ENCODE results near the gene WSB1.

The WSB1 gene

DNA sequence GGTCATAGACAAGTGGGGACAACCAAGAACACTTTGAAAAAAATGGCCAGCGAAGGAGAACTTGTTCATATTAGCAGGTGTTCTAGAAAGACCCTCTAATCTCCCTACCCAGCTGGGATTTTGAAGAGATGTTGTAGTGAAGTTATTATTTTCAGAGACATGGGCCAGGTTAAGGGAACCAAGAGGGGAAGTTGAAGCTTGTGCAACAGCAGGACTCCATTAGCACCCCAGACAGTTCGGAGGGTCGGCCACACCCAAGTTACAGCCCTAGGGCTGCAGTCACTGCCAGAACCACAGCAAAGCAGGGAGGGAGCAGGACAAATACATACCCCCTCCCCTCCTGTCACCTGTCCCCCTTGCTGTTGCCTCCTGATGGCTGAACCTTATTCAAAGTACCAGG is 42.3 kb downstream of the WSB1 start:
- no peak for DNase-seq (ENCODE audit: low read depth in 2 of 2, low spot score in 1 of 2)

DNA sequence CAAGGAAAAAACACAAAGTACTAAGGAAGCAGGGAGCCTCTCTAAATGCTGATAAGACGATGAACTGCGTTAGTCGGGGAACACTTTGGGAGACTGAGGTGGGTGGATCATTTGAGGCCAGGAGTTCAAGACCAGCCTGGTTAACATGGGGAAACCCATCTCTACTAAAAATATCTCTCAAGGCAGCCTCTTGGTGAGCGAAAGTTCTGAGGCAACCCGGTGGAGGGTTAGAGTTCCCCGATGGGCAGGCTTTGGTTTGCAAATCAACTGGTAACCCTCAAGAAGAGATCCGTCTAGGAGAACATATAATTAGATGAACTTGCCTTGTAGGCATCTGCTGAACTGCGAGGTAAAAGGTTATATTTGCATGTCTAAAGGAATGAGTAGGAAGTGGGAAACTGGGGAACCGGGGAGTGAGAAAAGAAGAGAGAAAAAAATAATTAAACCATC is 44.6 kb downstream of the WSB1 start:
- DNase-seq (ENCODE audit: low read depth in 2 of 2, low spot score in 1 of 2), result no peak

DNA sequence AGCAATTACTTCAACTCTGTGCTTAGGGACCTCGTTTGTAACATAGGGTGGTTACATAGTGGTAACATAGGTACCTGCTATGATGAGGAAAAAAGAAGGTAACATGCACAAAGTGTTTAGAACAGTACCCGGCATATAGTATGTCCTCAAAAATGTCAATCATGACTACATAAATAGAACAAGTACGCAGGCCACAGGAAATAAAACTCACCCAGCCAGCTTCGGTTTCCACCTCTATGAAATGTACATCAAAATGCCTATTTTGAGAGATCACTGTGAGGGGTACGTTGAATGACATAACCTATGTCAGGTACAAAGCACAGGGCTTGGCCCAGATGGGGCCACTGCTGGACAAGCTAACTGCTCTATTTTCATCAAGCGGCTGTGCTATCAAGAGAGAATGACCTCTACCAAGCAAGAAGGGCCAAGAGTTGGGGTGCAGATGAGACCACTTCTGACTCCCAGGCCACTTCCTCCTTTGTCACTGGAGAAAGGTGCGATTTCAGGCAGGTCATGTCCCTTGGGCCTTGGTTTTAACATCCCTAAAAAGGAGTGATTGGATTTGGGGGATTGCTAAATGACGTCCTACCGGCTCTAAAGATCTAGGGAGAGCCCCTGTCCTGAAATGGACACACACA is 45.4 kb downstream of the WSB1 start:
- DNase-seq (ENCODE audit: low read depth in 2 of 2, low spot score in 1 of 2), result no peak

DNA sequence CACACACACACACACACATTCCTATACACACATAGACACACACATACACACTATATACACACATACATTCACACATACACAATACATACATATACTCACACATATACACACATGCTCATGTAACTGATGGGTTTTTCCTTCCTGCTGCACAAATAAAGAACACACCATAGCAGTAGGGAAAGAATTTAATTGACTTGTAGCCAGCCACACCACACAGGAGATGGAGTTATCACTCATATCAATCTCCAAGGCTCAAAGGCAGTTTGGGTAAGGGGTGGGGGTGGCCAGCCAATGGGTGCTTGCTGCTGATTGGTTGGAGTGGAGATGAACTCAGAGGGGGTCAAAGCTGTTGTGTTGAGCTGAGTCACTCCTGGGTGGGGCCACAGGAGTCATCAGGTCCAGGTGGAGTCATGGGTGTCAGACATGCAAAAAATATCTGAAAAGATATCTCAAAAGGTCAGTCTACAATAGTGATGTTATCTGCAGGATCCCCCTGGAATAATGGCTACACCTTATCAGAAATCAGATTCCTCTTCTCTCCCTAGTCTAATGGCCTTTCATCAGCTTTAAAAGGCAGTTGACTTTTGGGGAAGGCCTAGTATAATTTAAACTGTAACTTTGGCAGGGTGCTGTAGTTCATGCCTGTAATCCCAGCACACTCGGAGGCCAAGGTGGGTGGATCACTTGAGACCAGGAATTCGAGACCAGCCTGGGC is 46.1 kb downstream of the WSB1 start:
- DNase-seq (ENCODE audit: low read depth in 2 of 2, low spot score in 1 of 2), result no peak

DNA sequence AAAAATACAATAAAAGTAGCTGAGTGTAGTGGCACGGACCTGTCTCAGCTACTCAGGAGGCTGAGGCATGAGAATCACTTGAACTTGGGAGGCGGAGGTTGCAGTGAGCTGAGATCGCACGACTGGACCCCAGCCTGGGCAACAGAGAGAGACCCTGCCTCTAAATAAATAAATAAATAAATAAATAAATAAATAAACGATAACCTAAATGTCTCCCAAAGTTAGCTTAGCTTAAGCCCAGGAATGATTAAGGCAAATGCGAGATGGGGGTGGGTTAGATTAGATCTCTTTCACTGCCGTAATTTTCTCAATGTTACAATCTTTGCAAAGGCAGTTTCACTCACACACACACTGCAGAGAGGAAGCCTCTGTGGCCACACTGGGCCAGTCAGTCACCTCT is 46.7 kb downstream of the WSB1 start:
- no peak for DNase-seq (ENCODE audit: low read depth in 2 of 2, low spot score in 1 of 2)

DNA sequence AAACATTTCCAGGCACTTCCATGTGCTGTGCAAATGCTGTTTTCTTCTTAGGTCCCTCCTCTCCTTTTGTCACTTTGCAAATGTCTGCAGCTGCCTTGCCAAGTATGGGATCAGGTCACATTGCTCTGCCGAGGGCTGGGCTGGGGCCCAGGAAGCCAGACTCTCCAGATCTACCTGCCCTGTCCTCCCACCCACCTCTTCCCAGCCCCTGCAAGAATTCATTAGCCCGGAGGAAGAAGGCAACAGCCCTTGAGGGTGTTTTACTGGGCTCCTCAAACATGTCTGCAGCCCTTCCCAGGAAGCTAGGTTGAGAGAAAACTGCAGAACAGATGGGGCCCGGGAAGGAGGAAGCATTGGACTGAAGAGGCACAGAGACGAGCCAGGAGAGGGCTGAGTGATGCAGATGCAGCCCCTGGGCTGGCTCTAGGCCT is 47.1 kb downstream of the WSB1 start:
- no peak for DNase-seq (ENCODE audit: low read depth in 2 of 2, low spot score in 1 of 2)

DNA sequence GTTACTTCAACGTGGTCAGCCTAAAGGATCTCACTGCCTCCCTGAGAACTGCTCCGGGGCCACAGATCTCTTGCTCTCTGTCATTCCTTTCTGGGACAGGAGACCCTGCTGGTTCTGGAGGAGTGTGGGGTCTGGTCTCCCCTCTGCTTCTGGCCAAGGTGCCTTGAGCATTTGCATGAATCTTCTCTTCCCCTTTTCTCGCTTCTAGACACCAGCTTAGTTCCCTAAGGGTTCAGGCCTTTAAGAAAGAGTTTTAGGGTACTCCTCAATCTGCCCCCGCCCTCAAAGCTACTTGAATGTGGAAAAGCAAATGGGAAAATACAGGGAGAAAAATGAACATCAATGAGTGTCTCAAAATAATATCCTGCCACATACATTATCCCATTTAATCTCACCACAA is 48.1 kb downstream of the WSB1 start:
- DNase-seq (ENCODE audit: low read depth in 2 of 2, low spot score in 1 of 2), result no peak

DNA sequence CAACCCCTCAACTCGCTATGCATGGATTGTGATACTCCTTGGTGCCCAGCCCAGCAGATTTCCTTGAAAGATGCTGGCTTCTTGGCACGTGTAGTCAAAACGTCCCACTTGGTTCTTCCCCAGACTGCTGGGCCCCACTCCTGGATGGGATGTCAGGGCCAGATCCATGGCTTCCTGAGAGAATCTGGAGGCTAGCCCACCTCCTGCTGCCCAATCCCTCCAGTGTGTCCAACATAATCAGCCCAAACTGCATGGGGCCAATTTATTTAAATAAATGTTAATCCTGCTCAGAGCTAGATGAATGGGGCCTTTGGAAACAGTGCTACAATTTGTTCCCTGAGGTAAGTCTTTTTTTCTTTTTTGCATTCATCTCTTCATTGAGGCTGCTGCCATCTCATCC is 49.4 kb downstream of the WSB1 start:
- DNase-seq (ENCODE audit: low read depth in 2 of 2, low spot score in 1 of 2), result no peak

DNA sequence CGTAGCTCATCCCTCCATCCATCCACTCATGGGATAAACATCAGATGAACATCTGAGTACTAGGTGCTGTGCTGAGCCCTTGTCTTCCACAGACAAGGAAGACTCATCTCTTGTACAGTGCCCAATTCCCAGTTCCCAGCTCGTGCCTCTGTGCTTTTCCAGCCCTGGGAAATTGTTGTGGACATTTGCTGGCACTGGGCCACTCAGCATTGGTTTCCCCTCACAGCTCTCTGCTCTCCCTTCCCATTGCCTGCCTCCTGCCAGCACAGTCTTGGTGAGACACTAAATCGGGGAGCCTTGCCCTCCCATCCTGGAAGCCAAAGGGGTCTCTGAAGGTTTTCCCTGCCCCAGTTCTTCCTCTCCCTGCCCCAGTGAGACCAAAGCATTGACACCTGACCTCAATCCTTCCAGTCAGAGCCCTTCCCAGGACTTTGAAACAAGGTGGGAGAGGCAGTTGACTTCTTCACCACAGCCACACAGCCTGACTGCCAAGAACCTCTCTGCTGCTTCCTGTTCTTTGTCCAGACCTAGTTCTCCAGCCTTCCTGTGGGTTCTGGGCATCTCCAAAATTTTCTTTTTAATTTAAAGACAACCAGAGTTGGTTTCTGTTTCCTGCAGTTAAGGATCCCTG is 50.2 kb downstream of the WSB1 start:
- no peak for DNase-seq (ENCODE audit: low read depth in 2 of 2, low spot score in 1 of 2)

DNA sequence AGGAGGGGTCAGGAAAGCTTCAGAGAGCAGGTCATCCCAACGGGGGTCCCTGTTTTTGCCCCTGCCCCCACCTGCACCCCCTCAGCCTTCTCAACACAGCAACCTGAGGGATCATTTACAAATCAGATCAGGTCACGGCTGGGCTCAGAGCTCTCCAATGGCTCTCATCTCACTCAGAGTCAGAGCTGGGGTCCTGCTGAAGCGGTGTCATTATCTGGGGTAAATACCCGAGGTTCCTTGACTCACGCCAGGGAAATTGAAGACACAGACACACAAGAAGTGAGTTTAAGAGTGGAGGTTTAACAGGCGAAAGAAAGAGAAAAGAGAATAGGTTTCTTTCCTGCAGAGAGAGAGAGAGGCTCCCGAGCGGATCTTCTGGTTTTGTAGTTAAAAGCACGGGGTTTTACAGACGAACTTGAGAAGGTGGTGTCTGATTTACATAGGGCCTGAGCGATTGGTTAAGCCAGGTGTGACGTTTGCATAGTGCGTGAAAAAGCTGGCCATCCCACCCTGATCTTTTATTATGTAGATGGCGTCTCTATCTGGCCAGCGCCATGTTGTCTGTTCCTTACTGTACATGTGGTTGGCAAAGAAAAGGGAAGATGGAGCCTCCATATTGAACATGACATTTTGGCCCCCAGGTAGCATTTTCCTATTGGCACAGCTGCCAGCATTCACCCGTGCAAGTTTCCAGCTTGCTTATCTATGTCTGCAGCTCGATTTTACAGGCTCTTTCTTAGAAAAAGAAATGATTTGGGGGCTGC is 51.4 kb downstream of the WSB1 start:
- DNase-seq (ENCODE audit: low read depth in 2 of 2, low spot score in 1 of 2), result no peak

DNA sequence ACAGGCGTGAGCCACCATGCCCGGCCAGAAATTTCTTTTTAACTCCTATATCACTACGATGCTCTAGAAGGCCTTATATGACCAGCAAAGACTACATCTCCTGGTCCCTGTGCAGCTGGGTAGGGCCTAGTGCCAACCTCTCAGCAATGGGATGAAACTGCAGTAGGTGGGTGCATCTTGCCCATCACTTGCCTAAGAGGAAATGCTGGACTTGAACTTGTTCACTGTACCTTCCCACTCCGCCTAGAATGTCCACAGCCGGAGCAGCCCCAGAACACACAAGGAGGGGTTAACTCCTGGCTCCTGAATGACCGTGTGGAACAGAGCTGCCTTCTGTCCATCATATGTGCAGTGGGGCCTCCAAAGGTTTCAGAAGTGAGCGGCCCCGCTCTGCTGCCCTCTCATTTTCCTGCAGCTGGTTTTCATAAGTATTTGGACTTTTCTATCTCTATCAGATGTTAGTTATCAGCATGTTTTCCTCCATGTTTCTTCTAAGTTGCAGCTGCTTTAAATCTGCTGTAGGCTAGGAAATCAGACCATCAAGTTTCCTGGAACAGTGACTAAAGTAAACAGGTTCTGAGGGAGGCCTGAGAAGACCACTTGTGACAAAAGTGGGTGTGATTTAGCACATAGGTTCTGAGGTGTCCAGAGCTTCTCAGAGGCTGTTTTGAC is 52.5 kb downstream of the WSB1 start:
- no peak for DNase-seq (ENCODE audit: low read depth in 2 of 2, low spot score in 1 of 2)

DNA sequence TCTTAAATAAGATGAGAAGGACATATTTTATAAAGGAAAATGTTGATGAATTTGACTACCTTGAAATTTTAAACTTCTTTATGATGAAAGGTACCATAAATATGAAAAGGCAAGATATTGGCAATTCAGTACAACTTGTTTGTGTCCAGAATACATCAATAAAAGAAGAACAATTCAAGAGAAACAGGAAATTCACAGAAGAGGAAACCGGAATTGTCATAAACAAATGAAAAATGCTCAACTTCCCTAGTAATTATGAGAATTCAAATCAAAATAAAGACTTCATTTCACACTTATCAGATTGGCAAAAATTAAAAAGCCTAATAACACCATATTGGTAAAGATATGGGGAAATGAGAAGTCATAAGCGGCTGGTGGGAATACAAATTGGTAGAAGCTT is 54.3 kb downstream of the WSB1 start:
- DNase-seq (ENCODE audit: low read depth in 2 of 2, low spot score in 1 of 2), result no peak

DNA sequence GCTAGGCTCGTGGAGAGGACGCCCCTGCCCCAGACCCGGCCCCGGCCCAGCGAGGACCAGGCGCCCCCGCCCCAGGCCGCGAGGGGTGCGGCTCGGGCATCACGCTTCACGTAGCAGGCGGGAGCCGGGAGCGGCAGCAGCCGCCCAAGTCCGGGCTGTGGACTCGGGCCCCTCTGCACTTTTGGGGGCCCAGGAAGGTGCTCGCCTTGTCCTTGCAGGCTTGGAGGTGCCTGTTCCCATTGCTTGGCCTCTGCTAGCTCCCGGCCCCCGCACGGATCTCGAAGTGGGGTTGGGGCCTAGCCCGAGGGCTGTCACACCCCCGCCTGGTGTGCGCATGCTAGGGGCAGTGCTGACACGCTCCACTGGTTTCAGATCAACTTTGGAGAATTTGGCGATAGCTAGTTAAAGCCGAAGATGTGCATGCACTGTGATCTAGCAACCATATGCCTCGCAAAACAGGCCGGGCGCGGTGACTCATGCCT is 55.7 kb downstream of the WSB1 start:
- no peak for DNase-seq (ENCODE audit: low read depth in 2 of 2, low spot score in 1 of 2)

DNA sequence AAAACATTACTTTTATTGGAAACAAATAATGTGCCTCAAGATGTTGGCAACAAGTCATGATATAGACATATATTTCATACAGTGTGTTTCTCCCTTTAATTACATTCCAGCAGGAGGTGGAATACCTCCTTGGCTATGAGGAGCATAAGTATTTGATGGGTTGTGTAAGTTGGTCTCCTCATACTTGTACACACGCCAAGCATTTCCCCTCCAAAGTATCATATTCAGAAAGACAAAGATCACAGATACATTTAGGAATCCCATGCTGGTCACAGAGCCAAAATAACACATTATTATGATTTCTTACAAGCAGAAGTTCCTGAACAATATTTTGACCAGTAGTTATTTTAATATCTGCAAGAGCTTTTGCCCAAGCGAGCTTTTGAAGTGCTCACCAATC is 57.8 kb downstream of the WSB1 start:
- no peak for DNase-seq (ENCODE audit: low read depth in 2 of 2, low spot score in 1 of 2)

DNA sequence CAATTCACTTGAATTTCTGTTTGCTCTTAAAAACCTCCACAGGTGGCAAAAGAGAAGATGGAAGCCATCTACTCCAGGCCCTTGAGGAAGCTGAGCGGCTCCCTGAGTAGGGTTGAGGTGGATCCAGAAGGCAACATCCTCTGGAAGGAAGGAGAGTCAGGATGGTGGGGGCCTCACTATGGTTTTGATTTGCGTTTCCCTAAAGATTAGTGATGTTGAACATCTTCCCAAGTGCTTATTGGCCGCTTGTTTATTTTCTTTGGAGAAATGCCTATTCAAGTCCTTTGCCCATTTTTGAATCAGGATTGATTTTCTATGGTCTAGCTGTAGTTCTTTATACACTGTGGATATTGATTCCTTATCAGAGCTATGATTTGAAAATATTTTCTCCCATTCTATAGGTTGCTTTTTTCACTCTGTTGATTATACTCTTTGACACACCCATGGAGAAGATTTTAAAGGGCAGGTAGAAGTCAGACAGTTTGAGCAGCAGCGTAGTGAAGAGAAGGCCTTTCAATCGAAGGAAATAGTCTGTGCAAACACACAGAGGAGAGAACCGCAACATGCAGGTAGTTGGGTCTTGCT is 58.6 kb downstream of the WSB1 start:
- no peak for DNase-seq (ENCODE audit: low read depth in 2 of 2, low spot score in 1 of 2)

DNA sequence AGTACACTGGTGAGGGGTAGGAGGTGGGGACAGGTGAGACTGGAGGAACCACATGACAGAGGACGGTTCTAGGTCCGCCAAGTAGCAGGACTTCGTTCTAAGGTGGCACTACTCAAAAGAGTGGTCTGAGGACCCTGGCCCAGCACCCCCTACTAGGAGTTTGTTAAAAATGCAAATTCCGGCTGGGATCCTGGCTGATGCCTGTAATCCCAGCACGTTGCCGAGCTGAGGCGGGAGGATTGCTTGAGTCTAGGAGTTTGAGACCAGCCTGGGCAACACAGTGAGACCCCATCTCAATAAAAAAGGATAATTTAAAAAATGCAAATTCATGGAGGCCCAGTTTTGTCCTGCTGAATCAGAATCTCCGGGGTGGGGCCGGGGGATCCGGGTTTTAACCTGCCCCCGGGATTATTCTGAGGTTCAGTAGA is 59.1 kb downstream of the WSB1 start:
- DNase-seq (ENCODE audit: low read depth in 2 of 2, low spot score in 1 of 2), result no peak

DNA sequence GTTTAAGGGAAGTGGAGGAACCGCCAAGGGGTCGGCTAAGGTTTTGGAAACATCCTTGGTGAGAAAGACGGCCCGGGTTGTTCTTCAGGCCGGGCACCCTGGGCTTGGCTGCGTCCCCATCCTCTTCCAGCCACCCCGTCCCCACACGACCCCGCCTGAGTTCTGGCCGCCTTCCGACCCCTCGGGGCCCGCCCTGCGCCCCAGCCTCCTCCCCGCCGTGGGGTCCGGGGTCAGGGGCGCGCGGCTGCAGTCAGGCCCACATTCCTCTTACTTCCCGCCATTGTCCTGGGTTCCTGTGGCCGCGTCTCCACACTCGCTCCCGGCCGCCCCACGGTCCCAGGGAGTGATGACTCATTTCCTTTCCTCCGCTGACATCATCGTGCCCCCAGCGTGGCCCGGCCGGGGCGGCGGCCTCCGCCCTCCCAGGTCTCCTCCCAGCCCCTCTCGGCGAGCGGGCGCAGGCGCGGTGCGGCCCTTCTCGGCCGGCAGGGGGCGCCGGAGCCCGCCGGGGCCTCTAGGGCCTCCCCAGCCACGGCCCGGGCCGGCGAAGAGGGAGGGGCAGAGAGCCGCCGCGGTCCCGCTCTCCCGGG is 59.6 kb downstream of the WSB1 start:
- peak; percentile 60 to 77 for DNase-seq (ENCODE audit: low read depth in 2 of 2, low spot score in 1 of 2)

DNA sequence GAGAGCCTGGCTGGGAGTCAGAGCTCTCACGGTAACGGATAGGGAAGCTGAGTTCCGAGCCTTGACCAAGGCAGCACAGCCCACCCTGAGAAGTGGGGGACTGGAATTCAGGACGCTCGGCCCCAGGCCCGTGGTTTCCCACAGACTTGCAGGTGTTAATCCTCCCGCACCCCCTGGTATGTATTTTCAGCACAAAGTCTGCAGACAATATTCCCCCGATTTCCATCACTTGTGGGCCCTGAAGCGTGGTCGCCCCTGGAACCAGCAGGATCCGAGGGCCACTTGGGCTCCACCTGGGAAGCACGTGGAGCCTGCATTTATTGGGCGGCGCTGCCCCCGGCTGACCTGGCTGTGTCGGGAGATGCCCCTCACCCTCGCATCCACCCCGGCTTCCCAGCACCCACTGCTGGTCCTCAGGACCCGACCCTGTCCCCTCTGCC is 60.2 kb downstream of the WSB1 start:
- DNase-seq (ENCODE audit: low read depth in 2 of 2, low spot score in 1 of 2), result no peak

DNA sequence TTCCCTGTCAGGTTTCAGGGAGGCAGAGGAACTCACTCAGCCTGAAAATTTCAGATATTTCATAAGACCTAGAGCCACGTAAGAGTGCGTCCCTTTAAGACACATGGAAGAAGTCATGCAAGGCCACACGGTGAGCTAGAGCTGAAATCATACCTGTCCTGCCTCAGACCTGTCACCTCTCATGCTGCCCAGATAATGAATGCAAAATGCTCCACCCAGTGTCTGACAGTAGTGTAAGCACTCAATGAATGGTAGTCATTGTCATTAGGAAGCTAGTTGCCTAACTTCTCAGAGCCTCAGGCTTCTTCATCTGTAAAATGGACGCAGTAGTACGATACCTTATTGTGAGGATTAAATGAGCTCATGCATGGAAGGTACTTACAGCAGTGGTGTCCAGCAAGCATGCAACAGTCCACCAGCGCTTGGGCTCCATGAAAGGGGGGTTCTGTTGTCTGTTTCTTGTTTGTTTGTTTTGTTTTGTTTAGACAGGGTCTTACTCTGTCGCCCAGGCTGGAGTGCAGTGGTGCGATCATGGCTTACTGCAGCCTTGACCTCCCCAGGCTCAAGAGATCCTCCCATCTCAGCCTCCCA is 60.7 kb downstream of the WSB1 start:
- DNase-seq (ENCODE audit: low read depth in 2 of 2, low spot score in 1 of 2), result no peak

DNA sequence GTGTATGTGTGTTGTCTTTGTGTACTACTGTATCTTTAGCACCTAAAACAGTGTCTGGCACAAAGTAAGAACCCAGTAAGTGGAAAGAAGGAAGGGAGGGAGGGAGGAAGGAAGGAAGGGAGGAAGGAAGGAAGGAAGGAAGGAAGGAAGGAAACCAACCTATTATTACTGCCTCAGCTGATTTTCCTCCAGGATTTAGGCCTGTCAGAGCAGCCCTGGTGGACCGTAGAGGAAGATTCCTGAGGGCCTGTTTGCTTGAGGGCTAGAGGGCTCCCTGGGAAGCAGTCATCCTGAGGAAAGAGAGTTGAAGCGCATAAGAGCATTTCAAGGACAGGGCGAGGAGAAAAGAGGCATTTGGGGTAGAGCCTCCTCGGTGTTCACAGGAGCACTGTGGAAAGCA is 61.5 kb downstream of the WSB1 start:
- no peak for DNase-seq (ENCODE audit: low read depth in 2 of 2, low spot score in 1 of 2)
